GM10248 (cell line): ENCODE measurements around the gene TRAF6.

Experiments
- CTCF ChIA-PET: fragments of 300-600 bp; sonication (Branson Sonifier 250); formaldehyde crosslinking; extraction: SDS; loops from one replicate; lab custom pipeline; 2021; ENCODE audit warnings: antibody characterized with exemption; lab: Yijun Ruan, JAX
- POLR2A ChIA-PET: fragments of 350-650 bp; sonication (Branson Sonifier 250); formaldehyde crosslinking; extraction: SDS; loops from one replicate; lab custom pipeline; 2020; ENCODE audit warnings: antibody characterized with exemption; lab: Yijun Ruan, JAX
- DNase-seq: peaks from one replicate; pipeline ENCODE4 v3.0.0; 2012; ENCODE audit errors: extremely low spot score
- TF ChIP-seq, protein P1 (sequence below): IDR thresholded peaks from 2 replicates; pipeline ENCODE4 v1.5.1; 2012; ENCODE audit warnings: mild to moderate bottlenecking, low read depth; ENCODE audit errors: extremely low read depth, missing control alignments, control extremely low read depth

The TRAF6 gene

DNA sequence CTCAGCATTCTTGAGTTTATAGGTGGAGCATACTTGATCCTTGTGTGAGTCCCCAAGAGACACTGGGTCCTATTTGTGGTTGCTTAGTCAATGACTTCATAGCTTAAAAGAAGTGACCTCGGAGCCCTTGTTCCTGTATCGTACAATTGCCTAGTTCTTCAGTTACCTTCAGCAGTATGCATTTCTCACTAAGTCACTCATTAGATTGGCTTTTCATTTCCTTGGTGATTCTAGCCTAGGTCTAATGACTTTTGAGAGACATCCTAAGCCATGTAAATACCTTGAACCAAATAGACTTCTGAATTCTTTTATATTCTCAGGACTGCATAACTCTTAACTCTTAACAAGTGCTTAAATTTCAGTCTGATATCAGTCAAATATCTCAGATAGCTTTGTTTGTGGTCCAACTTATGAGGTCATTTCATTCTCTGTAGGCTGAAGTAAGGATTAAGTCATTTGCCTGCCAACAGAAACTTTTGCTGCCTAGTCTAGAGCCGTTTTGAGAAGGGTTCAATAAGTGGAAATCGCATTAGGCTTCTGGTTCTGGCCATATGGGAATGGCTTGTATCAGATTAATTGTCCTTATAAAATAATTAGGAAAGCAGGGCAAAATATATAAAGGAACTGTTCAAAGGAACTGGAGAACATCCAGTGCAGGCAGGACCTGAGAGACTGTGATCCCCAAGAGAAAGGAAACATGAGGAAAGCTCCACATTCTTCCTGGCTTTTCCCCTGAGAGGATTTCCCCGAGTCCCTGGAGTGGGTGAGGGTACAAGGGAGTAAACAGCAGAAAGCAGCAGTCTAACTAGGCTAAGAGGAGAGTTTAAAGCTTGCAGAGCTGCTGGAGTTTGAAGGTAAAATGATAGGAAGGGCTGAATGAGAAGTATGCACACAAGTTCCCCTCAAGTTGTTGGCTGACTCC is 39.9 kb downstream of the TRAF6 start:
- ChIA-PET POLR2A (no interaction called here), CTCF (interaction anchor here (0.9 to 2.2 kb wide), 6 partner anchors 9 to 276 kb away, joined by 3 to 14 read pairs (median 4); no protein-coding TSS in a partner anchor)
- DNase-seq: no peak
- TF ChIP-seq, protein P1, sequence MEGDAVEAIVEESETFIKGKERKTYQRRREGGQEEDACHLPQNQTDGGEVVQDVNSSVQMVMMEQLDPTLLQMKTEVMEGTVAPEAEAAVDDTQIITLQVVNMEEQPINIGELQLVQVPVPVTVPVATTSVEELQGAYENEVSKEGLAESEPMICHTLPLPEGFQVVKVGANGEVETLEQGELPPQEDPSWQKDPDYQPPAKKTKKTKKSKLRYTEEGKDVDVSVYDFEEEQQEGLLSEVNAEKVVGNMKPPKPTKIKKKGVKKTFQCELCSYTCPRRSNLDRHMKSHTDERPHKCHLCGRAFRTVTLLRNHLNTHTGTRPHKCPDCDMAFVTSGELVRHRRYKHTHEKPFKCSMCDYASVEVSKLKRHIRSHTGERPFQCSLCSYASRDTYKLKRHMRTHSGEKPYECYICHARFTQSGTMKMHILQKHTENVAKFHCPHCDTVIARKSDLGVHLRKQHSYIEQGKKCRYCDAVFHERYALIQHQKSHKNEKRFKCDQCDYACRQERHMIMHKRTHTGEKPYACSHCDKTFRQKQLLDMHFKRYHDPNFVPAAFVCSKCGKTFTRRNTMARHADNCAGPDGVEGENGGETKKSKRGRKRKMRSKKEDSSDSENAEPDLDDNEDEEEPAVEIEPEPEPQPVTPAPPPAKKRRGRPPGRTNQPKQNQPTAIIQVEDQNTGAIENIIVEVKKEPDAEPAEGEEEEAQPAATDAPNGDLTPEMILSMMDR: no peak

DNA sequence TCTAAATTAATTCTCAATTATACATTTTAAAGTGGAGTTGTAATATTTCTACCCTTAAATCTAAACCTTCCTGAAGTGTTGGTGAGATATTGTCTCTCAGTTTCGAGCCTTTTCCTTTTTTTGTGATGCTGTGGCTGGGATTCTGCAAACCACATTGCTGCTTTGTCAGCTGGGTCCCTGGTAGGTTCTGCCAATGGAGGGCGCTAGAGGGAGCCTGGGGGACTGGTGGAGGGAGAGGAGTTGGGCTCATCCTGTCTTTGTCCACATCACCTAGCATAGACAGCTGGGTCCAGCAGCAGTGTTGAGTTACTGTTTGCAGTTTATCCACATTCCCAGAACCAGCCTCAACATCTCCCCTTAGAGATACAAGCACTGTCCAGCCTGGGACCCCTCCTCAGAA is 41.0 kb downstream of the TRAF6 start:
- TF ChIP-seq, protein P1: peak; percentile 12
- POLR2A ChIA-PET: no interaction called here
- CTCF ChIA-PET: interaction anchor here (0.8 to 2.2 kb wide), 5 partner anchors 10 to 176 kb away, joined by 3 to 14 read pairs (median 3); no protein-coding TSS in a partner anchor
- no peak for DNase-seq

DNA sequence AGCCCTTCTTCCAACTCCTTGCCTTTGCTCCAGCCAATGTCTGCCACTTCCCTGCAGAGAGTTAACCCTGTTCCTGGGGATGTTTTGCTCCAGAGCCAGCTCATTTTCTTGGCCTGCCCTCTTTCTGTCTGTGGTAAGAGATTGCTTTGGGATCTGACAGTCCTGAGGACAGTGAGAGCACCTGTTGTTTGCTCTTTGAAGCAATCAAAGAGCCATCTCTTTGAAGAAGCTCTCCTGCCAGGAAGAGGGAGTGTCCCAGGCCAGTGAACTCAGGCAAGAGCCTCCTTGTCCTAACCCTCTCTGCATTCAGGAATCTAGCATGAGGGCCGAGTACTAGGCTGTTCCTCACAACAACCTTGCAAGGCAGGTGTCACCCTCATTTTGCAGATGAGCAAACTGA is 42.2 kb downstream of the TRAF6 start:
- TF ChIP-seq, protein P1: no peak
- no peak for DNase-seq
- ChIA-PET CTCF (interaction anchor here (1.0 to 3.1 kb wide), 4 partner anchors 11 to 175 kb away, joined by 3 to 13 read pairs (median 4); no protein-coding TSS in a partner anchor), POLR2A (no interaction called here)

DNA sequence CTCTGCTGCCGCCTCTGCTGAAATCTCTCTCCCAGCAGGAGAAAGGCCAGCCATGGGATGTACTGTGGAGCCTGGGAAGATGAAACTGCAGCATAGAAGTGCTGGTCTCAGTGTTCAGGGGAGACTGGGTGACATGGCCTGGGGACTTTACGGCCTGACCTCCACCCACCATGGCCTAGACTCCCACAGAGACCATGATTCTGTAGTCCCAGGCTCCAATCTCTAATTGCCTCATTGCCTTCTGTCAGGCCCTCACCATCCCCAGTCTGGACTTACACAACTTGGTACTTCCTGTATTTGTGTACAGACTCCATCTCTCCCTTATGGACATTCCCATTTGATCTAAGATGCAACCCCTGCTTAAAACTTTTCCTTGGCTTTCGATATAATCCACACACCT is 43.1 kb downstream of the TRAF6 start:
- ChIA-PET CTCF (interaction anchor here (1.3 to 3.1 kb wide), 2 partner anchors 11 to 86 kb away, joined by 3 to 13 read pairs; no protein-coding TSS in a partner anchor), POLR2A (no interaction called here)
- DNase-seq: no peak
- TF ChIP-seq, protein P1: no peak

DNA sequence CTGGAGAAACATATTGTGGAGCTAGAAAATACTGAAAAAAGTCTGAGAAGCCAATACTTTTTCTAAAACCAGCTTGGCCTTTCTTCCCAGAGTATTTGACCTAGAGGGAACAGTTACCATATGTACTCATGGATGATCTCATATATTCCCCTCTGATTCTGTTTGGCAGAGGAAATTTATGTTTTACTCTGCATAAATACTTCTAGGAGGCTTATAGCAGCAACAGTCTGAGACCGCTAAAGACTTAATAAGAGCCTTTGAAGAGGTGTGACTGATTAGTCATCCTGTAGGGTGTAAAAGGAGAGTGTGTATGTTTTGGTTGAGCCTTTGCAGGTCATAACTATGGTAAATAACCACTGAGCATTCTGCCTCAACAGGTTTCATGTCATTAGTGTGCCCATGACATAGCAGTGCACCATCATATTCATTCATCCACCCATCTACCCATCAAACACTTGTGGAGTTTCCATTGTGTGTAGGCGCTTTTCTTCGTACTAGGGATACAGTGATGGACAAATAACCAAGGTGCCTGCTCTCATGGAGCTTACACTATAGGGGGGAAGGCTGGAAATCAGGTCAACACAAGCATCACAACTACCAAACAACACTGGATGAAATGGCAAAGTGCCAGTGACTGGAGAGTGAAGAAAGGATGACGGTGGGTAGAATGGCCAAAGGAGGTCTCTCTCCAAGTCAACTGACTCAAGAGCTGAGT is 44.5 kb downstream of the TRAF6 start:
- TF ChIP-seq, protein P1: no peak
- DNase-seq: no peak
- POLR2A ChIA-PET: no interaction called here
- CTCF ChIA-PET: interaction anchor here (0.8 to 3.1 kb wide), 10 partner anchors 11 to 173 kb away, joined by 3 to 13 read pairs (median 3); partner anchors contain the start of gene TRAF6

DNA sequence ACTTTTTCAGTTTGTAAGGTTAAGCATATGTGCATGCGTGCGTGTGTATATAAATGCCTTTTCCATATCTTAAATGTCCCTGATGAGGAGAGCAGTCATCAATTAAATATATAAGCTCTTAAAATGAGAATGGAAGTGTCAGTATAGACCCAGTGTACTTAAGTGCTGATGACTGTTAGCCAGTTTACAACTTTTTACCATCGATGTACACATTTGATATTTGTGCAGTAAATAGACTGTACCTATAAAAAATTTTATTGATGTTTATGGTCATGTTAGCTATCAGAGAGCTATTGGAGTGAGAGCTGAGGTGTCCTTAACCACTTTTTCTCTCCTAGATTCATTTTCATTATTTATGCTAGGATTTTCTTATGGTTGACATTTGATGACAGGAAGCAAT is 45.4 kb downstream of the TRAF6 start:
- ChIA-PET POLR2A (no interaction called here), CTCF (interaction anchor here (1.0 to 2.2 kb wide), 8 partner anchors 12 to 283 kb away, joined by 3 to 7 read pairs (median 3); partner anchors contain the start of gene TRAF6)
- no peak for DNase-seq
- TF ChIP-seq, protein P1: no peak
